NCI-H1436 treated with DMSO at 0.1 percent for 48 hours (cell line): Measurements from ENCODE around the gene GPR62.
"Not testable (repeated sequence)": the region's sequence is repeated elsewhere in the genome, so short reads cannot be mapped to it uniquely, and the experiment has no call there.

Experiments
- DNase-seq: peaks from one replicate; lab custom pipeline; 2025; lab: John Stamatoyannopoulos, UW

GPR62 gene

DNA sequence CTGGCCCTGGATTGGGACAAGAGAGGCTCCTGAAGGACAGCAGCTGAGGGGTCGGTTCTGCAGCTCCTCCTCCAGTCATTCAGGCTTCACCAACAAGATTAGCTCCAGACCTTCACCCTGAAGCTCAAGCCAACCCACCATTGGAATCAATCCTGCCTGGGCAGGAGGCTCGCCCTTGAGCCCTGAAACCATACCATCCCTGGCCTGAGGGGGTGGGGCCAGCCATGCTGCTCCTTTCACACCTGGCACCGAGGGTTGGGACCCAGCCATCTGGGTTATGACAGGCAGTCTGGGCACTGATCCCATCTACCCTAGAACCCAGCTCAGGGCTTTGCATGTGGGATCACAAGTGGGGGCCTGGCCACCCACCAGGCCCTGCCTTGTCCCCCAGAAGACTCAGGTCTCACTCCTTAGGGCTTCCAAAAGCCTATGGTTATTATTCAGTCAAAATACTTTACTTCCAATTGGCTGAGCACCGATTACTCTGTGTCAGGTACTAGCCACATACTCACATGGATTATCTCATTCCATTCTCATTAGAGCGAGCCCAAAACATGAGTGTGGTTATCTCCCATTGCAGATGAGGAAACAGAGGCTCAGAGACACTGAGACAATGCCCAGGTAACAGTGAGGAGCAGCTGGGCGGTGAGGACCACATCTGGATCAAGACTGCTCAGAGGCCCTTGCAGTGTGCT lies 15.6 kb downstream of the GPR62 start:
- no peak for DNase-seq

- no peak for DNase-seq
These were observed 16.2 kb downstream of the GPR62 start for GRCh38 chr3:51971350-51971749.

GRCh38 chr3:51974277-51974962 lies 19.2 kb downstream of the GPR62 start:
- no peak for DNase-seq

DNA sequence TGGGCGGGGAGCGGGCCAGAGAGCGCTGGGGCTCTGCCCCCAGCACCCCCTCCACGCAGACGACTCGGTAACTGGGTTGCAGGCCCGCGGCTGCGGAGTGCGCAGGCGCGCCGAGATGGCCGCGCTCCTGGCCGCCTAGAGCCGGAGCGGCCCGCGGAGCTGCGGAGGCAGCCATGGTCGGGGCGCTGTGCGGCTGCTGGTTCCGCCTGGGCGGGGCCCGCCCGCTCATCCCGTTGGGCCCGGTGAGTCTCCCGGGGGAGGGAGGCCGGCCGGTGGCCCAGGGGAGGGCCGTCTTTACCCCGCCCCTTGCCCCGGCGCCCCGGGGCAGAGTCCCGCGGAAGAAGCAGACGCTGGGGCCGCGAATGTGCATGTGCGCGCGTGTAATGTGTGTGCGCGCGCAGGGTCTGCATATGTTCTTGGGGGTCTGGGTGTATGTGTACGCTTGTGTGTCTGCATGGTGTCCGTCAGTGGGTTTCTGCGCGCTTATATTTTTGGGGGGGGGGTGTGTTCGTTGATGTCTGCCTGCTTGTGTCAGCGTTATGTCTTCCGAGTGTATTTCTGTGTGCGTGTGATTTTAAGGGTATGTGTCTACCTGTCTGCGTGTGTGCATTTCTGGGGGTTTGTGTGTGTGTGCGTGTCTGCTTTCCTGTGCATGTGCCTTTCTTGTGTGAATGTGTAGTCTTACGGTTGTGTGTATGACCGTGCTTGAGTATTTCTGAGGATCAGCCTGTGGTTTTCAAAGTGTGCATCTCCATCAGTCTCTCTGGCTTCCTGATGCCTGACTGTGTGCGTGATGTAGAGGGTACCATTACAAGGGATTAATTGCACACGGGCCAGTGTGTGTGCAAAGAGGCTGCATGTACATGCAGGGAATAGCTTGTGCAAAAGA lies 20.0 kb downstream of the GPR62 start, which contains the start of gene ABHD14A:
Gene ABHD14A, plus strand, starts transcription at position 102 of the 889 bp plus-strand sequence. Its CDS starts 72 bp downstream, at position 174.
- no peak for DNase-seq

GRCh38 chr3:51975852-51976549 lies 20.8 kb downstream of the GPR62 start:
- no peak for DNase-seq

DNA sequence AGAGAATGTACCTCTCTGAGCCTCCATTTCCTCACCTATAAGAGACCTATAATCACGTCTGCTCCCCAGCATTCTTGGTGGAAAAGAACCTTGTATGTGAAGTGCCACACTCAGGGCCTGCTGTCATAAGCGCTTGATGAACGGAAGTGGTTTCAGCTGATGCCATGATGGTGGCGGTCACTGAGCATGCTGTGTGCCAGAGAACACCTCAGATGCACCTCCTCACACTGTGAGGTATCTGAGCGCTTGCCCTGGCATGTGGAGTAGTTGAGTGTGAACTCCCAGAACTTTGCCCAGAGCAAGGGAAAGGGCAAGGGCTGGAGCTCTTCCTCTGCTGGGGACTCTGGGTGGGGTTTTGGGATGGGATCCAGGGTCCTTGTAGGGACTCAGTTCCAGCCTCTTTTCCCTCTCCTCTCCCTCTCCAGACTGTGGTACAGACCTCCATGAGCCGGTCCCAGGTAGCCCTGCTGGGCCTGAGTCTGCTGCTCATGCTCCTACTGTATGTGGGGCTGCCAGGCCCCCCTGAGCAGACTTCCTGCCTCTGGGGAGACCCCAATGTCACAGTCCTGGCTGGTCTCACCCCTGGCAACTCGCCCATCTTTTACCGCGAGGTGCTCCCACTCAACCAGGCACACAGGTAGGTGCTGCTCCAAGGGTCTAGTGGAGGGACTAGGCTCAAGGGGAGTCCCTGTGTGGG lies 22.4 kb downstream of the GPR62 start:
- no peak for DNase-seq

- no peak for DNase-seq
These were observed 22.9 kb downstream of the GPR62 start for GRCh38 chr3:51978143-51978502.

DNA sequence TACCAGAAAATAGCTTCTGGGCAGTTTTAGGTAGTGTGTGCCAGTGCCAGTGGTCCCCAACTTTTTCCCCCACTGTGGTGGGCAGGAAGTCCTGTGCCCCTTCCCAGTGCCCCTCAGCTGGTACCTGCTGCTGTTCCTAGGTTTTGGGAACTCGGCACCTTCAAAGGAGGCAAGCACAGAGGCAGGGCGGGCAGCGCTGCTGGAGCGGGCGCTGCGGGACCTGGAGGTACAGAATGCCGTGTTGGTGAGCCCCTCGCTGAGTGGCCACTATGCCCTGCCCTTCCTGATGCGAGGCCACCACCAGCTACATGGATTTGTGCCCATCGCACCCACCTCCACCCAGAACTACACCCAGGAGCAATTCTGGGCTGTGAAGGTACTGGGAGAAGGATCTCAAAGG lies 25.1 kb downstream of the GPR62 start:
- no peak for DNase-seq

- no peak for DNase-seq
These were observed 27.2 kb downstream of the GPR62 start for GRCh38 chr3:51982352-51982837.

- no peak for DNase-seq
These were observed 27.8 kb downstream of the GPR62 start, which contains the start of gene ACY1 for GRCh38 chr3:51982838-51983577. Gene ACY1, plus strand, starts transcription at chr3:51983535. Its CDS starts 530 bp downstream, at chr3:51984065.

DNA sequence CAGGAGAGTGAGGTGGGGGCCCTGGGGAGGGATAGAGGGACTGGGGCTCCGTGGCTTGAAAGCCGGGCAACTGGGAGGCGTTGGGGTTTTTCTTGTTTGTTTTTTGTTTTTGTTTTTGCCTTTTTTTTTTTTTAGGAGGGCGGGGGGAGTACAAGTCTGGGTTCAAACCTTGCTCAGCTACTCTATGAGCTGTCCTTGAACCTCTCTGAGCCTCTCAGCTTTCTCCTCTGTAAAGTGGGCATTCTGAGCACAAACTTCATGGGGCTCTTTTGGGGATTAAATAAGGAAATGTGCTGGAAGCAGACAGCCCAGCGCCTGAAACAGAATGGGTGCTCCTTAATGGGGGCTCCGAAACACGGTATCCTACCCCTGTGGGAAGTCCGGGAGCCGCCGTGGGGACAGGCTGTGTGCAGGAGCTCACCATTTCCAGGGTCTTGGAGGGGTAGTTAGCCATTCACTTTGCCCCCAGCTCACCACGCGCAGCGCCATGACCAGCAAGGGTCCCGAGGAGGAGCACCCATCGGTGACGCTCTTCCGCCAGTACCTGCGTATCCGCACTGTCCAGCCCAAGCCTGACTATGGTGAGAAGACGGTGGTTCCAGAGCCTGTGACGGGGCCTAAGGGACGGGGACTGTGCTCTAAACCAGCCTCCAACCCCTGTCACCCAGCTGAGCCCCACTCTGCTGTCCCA lies 28.5 kb downstream of the GPR62 start:
- DNase-seq: no peak

DNA sequence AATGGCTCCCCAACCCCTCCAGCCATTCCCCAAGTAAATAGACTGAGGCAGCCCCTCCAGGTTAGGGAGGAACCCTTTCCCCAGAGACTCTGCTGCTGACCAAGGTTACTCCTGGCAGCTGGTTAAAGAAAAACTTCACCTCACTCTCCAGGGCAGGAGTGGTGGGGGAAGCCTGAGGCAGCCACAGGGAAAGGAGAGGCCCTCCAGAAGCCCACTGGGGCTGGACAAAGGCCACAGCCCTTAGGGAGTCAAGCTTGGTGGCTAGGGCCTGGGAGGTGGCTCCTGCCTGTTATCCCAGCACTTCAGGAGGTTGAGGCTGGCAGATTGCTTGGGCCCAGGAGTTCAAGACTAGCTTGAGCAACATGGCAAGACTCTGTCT lies 29.1 kb downstream of the GPR62 start:
- no peak for DNase-seq

DNA sequence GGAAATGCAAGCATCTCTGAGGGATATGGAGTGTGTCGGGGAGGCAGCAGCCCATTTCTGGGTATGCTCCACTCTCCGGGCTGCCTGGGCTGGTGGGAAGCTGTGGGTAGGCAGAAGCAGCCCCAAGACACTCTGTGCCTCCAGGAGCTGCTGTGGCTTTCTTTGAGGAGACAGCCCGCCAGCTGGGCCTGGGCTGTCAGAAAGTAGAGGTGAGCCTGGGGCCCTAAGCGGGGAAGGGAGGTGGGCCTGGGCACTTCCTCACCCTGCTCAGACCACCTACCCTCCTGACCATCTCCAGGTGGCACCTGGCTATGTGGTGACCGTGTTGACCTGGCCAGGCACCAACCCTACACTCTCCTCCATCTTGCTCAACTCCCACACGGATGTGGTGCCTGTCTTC lies 29.9 kb downstream of the GPR62 start:
- no peak for DNase-seq

DNA sequence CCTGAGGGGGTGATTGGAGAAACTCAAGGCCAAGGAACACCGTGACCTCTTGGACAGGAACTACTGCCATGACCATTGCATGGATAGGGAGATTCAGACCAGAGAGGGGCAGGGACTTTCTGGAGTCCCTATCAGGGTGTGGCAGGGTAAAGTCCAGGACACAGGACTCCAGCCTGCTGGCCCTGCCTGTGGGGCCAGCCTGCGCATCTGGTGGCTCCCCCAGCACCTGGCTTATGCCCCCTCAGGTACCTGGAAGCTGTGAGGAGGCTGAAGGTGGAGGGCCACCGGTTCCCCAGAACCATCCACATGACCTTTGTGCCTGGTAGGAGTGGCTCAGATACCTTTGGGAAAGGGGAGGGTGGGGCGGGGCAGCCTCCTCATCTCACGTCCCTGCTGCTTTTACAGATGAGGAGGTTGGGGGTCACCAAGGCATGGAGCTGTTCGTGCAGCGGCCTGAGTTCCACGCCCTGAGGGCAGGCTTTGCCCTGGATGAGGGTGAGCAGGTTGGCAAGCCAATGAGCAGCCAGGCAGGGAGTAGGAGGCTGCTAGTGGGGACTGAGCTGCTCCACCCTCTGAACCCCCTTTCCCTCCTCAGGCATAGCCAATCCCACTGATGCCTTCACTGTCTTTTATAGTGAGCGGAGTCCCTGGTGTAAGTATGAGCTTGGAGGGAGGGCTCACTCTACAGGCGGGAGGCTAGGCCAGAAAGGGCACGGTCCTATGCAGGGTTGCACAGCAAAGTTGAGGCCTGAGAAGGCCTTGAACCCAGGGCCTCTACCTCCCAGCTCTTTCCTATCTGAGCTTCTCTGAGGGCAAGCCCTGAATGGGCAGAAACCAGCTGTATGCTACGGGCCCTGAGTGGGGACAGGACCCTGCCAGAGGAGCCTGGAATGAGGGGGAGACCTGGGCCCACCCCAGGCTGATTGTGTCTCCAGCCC lies 31.1 kb downstream of the GPR62 start:
- DNase-seq: no peak

GRCh38 chr3:51987568-51987967 lies 32.4 kb downstream of the GPR62 start:
- no peak for DNase-seq

GRCh38 chr3:51988286-51989146 lies 33.3 kb downstream of the GPR62 start:
- DNase-seq: no peak

DNA sequence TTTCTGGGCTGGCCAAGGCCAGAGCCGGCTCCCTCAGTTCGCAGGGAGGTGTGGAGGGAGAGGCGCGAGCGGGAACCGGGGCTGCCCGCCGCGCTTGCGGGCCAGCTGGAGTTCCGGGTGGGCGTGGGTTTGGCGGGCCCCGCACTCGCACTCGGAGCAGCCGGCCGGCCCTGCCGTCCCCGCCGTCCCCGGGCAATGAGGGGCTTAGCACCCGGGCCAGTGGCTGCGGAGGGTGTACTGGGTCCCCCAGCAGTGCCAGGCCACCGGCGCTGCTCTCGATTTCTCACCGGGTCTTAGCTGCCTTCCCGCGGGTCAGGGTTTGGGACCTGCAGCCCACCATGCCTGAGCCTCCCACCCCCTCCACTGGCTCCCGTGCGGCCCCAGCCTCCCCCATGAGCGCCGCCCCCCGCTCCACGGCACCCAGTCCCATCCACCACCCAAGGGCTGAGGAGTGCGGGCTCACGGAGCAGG lies 35.4 kb downstream of the GPR62 start:
- not testable (repeated sequence) for DNase-seq
